ENCODE results near the gene HOGA1. TPM values are rescaled to one million over a fixed set of nuclear protein-coding genes. Genes with fewer than 3 reads are reported as not detected.
"Not testable (repeated sequence)": the region's sequence is repeated elsewhere in the genome, so short reads cannot be mapped to it uniquely, and the experiment has no call there.

The HOGA1 gene
- total and polyA plus RNA-seq, 2 experiments from 2014 or later = 0.15 TPM; not detected in 1

GRCh38 chr10:97560731-97561381, 23.3 kb upstream of the HOGA1 start:
- not testable (repeated sequence) for H3K79me2 ChIP-seq (replicated peaks; ENCODE audit: insufficient read depth); ATAC-seq; H3K9me3 Mint-ChIP-seq; DNase-seq (ENCODE audit: low spot score); H3K27ac Mint-ChIP-seq; H3K4me3 ChIP-seq; H3F3A ChIP-seq (replicated peaks; ENCODE audit: low read depth); H3K4me3 Mint-ChIP-seq; H3K9me2 ChIP-seq (ENCODE audit: insufficient read depth); H3K36me3 ChIP-seq (ENCODE audit: insufficient read depth); H3K4me1 ChIP-seq (ENCODE audit: insufficient read depth); H3K27ac ChIP-seq (ENCODE audit: low read depth); H2AFZ ChIP-seq; H3K27me3 Mint-ChIP-seq (ENCODE audit: insufficient read depth, low read depth, poor library complexity); H3K4me1 Mint-ChIP-seq; H4K20me1 ChIP-seq (replicated peaks; ENCODE audit: insufficient read depth); H3K36me3 Mint-ChIP-seq (ENCODE audit: low read depth); H3K4me2 ChIP-seq; H3K27me3 ChIP-seq (ENCODE audit: insufficient read depth)

- H4K20me1 ChIP-seq (replicated peaks; ENCODE audit: insufficient read depth); H3K27me3 Mint-ChIP-seq (ENCODE audit: insufficient read depth, low read depth, poor library complexity); H3K9me3 Mint-ChIP-seq; H3K4me1 ChIP-seq (ENCODE audit: insufficient read depth); ATAC-seq; H3K4me3 Mint-ChIP-seq; H3K27me3 ChIP-seq (ENCODE audit: insufficient read depth); H2AFZ ChIP-seq; H3K4me1 Mint-ChIP-seq; H3F3A ChIP-seq (replicated peaks; ENCODE audit: low read depth); H3K36me3 ChIP-seq (ENCODE audit: insufficient read depth); DNase-seq (ENCODE audit: low spot score); H3K4me2 ChIP-seq; H3K4me3 ChIP-seq; H3K9me2 ChIP-seq (ENCODE audit: insufficient read depth); H3K79me2 ChIP-seq (replicated peaks; ENCODE audit: insufficient read depth); H3K27ac Mint-ChIP-seq; H3K27ac ChIP-seq (ENCODE audit: low read depth); H3K36me3 Mint-ChIP-seq (ENCODE audit: low read depth): not testable (repeated sequence)
Observed at GRCh38 chr10:97561386-97562077, 22.7 kb upstream of the HOGA1 start.

- H4K20me1 ChIP-seq (replicated peaks; ENCODE audit: insufficient read depth); ATAC-seq; H3F3A ChIP-seq (replicated peaks; ENCODE audit: low read depth); H3K4me1 Mint-ChIP-seq; H3K9me3 Mint-ChIP-seq; H3K4me2 ChIP-seq; DNase-seq (ENCODE audit: low spot score); H3K4me3 ChIP-seq; H3K27ac ChIP-seq (ENCODE audit: low read depth); H3K4me3 Mint-ChIP-seq; H2AFZ ChIP-seq; H3K9me2 ChIP-seq (ENCODE audit: insufficient read depth); H3K4me1 ChIP-seq (ENCODE audit: insufficient read depth); H3K36me3 Mint-ChIP-seq (ENCODE audit: low read depth); H3K36me3 ChIP-seq (ENCODE audit: insufficient read depth); H3K79me2 ChIP-seq (replicated peaks; ENCODE audit: insufficient read depth); H3K27me3 ChIP-seq (ENCODE audit: insufficient read depth); H3K27ac Mint-ChIP-seq; H3K27me3 Mint-ChIP-seq (ENCODE audit: insufficient read depth, low read depth, poor library complexity): not testable (repeated sequence)
Observed at GRCh38 chr10:97562329-97562728, 21.9 kb upstream of the HOGA1 start.

GRCh38 chr10:97563337-97563736, 20.9 kb upstream of the HOGA1 start:
- peaks cover 4% of the 10 kb centered on the region; the same call in 1 of the 3 replicates for H3K36me3 Mint-ChIP-seq (ENCODE audit: low read depth)
- DNase-seq (ENCODE audit: low spot score) = no peak
- Histone ChIP-seq H3K4me3 (no peak overlapping the region), H3K4me2 (no peak overlapping the region), H3K79me2 (replicated peaks; ENCODE audit: insufficient read depth) (0 out of 2 replicates have a peak, but pooled peaks cover 6% of the 10 kb centered on the region), H2AFZ (no peak overlapping the region), H3K9me2 (ENCODE audit: insufficient read depth) (no peaks in the 10 kb centered on the region), H4K20me1 (replicated peaks; ENCODE audit: insufficient read depth) (no peaks in the 10 kb centered on the region), H3K4me1 (ENCODE audit: insufficient read depth) (no peaks in the 10 kb centered on the region), H3K27me3 (ENCODE audit: insufficient read depth) (no peaks in the 10 kb centered on the region), H3K27ac (ENCODE audit: low read depth) (no peak overlapping the region), H3K36me3 (ENCODE audit: insufficient read depth) (peaks cover 4% of the 10 kb centered on the region; the same call in 1 of the 2 replicates), H3F3A (replicated peaks; ENCODE audit: low read depth) (no peaks in the 10 kb centered on the region)
- no peak overlapping the region for H3K4me3 Mint-ChIP-seq
- peaks cover 2% of the 10 kb centered on the region; the same call in 1 of the 3 replicates for H3K9me3 Mint-ChIP-seq
- no peaks in the 10 kb centered on the region for H3K27me3 Mint-ChIP-seq (ENCODE audit: insufficient read depth, low read depth, poor library complexity)
- no peaks in the 10 kb centered on the region; the same call in 1 of the 3 replicates for H3K4me1 Mint-ChIP-seq
- H3K27ac Mint-ChIP-seq = no peak overlapping the region
- ATAC-seq = no peak
- no peak for TF ChIP-seq POLR2AphosphoS5 (IDR thresholded peaks at IDR 0.05; ENCODE audit: low read depth)
- no peak for TF ChIP-seq ZNF462 (CRISPR knock-in tag; IDR thresholded peaks at IDR 0.05)

Data from GM23338 (cell line).